Natural killer cell (primary cell): ENCODE results near the gene FSD2. TPM values are rescaled to one million over a fixed set of nuclear protein-coding genes. Genes with fewer than 3 reads are reported as not detected.

Experiments
- ATAC-seq, 3 donors: fragments of 150-1000 bp in 2 of 3; fragments of 200-7000 bp in 1 of 3; cut with Tn5 transposase; 1 replicate in 1 of 3; 2 replicates in 2 of 3; pipeline ENCODE4 v1.10.0; 2021; ENCODE audit warnings: mild to moderate bottlenecking in 2 of 3, moderate library complexity in 2 of 3
- DNase-seq, 2 donors: peaks; one replicate each; pipeline versions ENCODE4 v3.0.0 to v3.0.0-alpha.2; 2013 to 2021; ENCODE audit warnings: mixed read lengths in 1 of 2
- H3K27ac ChIP-seq: one replicate; pipeline ENCODE4 v1.5.1; 2013; ENCODE audit warnings: mild to moderate bottlenecking, low read length
- H3K27me3 ChIP-seq: one replicate; pipeline ENCODE4 v1.6.1; 2013; ENCODE audit warnings: low read length; ENCODE audit not compliant: control insufficient read depth, insufficient read depth
- H3K36me3 ChIP-seq: one replicate; pipeline ENCODE4 v1.6.1; 2013; ENCODE audit warnings: low read length; ENCODE audit not compliant: control insufficient read depth, insufficient read depth
- H3K4me1 ChIP-seq: one replicate; pipeline ENCODE4 v1.6.1; 2013; ENCODE audit warnings: low read length; ENCODE audit not compliant: control insufficient read depth, insufficient read depth
- H3K4me3 ChIP-seq: one replicate; pipeline ENCODE4 v1.5.1; 2013; ENCODE audit warnings: low read length
- H3K9me3 ChIP-seq: one replicate; pipeline ENCODE4 v1.6.1; 2013; ENCODE audit warnings: low read length; ENCODE audit not compliant: control insufficient read depth, insufficient read depth
- H3K27ac Mint-ChIP-seq, 2 donors: one replicate each; pipeline ENCODE4 v1.8.0; 2022; ENCODE audit warnings: mild to moderate bottlenecking in 2 of 2, mixed read lengths in 2 of 2, moderate library complexity in 1 of 2
- H3K27me3 Mint-ChIP-seq, 2 donors: one replicate each; pipeline ENCODE4 v1.8.0; 2022; ENCODE audit warnings: low read depth in 2 of 2, mixed read lengths in 2 of 2
- H3K36me3 Mint-ChIP-seq: one replicate; pipeline ENCODE4 v1.8.0; 2022; ENCODE audit warnings: mixed read lengths
- H3K4me1 Mint-ChIP-seq, 2 donors: one replicate each; pipeline ENCODE4 v1.8.0; 2022; ENCODE audit warnings: mixed read lengths in 2 of 2
- H3K4me3 Mint-ChIP-seq: one replicate; pipeline ENCODE4 v1.8.0; 2022; ENCODE audit warnings: mild to moderate bottlenecking, moderate library complexity, mixed read lengths
- H3K9me3 Mint-ChIP-seq, 2 donors: one replicate each; pipeline ENCODE4 v1.8.0; 2022; ENCODE audit warnings: mixed read lengths in 2 of 2
- CTCF ChIP-seq: fragments of 200-600 bp; IDR thresholded peaks from one replicate; pipeline ENCODE4 v1.8.0; 2022; ENCODE audit warnings: antibody characterized with exemption
- WGBS: methylation state at CpG from one replicate; pipeline ENCODE4 v1.1.7; 2013; ENCODE audit warnings: missing lambda C conversion rate; ENCODE audit not compliant: insufficient coverage; 5-methylcytosine and 5-hydroxymethylcytosine counted together
- intact Hi-C: fragments of 100-400 bp; cut with micrococcal nuclease; formaldehyde crosslinking; loops from one replicate; pipeline ENCODE4 v1.14.2; 2022
- total RNA-seq, 4 donors: library from RNA; stranded (reverse); fragments of 120-200 nt in 1 of 4; gene quantifications; one replicate each; pipeline versions ENCODE4 v1.2.3 to v1.2.4, GENCODE V29; 2013 to 2022

FSD2 gene
- total RNA-seq, 3 donors from 2014 or later (not counting 1 experiment from before 2014, with no cell fraction given): not detected

- peak overlapping the region; percentile 73 for H3K4me3 ChIP-seq
- peak overlapping the region; percentile 71 for H3K27ac ChIP-seq
- Mint-ChIP-seq H3K36me3 (peaks cover 10% of the 10 kb centered on the region), H3K9me3 (no peaks in the 10 kb centered on the region), H3K27ac (peak overlapping the region; percentile 91 to 94), H3K27me3 (no peaks in the 10 kb centered on the region), H3K4me3 (peak overlapping the region; percentile 99), H3K4me1 (peaks cover 34 to 38% of the 10 kb centered on the region in 2 donors)
- intact Hi-C loops: loop anchor here (1.0 kb wide), 1 partner anchor 59 kb away; the partner anchor contains the start of gene WHAMM
- DNase-seq (peak; percentile 71 to 91), ATAC-seq (peak; percentile 94 to 97 (median 97))
- no peaks in the 10 kb centered on the region for H3K9me3 ChIP-seq
- TF ChIP-seq CTCF: no peak
- H3K27me3 ChIP-seq: no peaks in the 10 kb centered on the region
- WGBS: under 1% methylated on average over 46 of the region's 47 CpGs
- H3K36me3 ChIP-seq: peaks cover 13% of the 10 kb centered on the region
- H3K4me1 ChIP-seq: peaks cover 20% of the 10 kb centered on the region
Observed at GRCh38 chr15:82749951-82750830, 55.7 kb downstream of the FSD2 start.

GRCh38 chr15:82748315-82748714, 57.6 kb downstream of the FSD2 start:
- Mint-ChIP-seq H3K9me3 (no peaks in the 10 kb centered on the region), H3K4me3 (peak overlapping the region; percentile 59), H3K27me3 (no peaks in the 10 kb centered on the region), H3K4me1 (peaks cover 32% of the 10 kb centered on the region in 2 donors), H3K36me3 (no peaks in the 10 kb centered on the region), H3K27ac (no peak overlapping the region)
- ATAC-seq: no peak
- no peak for DNase-seq
- Histone ChIP-seq H3K27ac (no peak overlapping the region), H3K4me3 (no peak overlapping the region), H3K9me3 (no peaks in the 10 kb centered on the region), H3K27me3 (no peaks in the 10 kb centered on the region), H3K36me3 (peaks cover 3% of the 10 kb centered on the region), H3K4me1 (peaks cover 20% of the 10 kb centered on the region)
- intact Hi-C loops: no loop called here
- TF ChIP-seq CTCF: no peak

GRCh38 chr15:82743810-82744209, 62.1 kb downstream of the FSD2 start:
- Mint-ChIP-seq H3K4me1 (no peaks in the 10 kb centered on the region), H3K36me3 (no peaks in the 10 kb centered on the region), H3K27me3 (no peaks in the 10 kb centered on the region), H3K4me3 (no peak overlapping the region), H3K9me3 (no peaks in the 10 kb centered on the region), H3K27ac (no peak overlapping the region)
- Histone ChIP-seq H3K36me3 (no peaks in the 10 kb centered on the region), H3K4me3 (no peak overlapping the region), H3K4me1 (no peaks in the 10 kb centered on the region), H3K27ac (no peak overlapping the region), H3K27me3 (no peaks in the 10 kb centered on the region), H3K9me3 (no peaks in the 10 kb centered on the region)
- WGBS: 96% methylated on average over 1 of the region's 1 CpG
- intact Hi-C loops: no loop called here
- ATAC-seq: no peak
- no peak for TF ChIP-seq CTCF
- DNase-seq: no peak
